NCI-H146 (cell line): Measurements from ENCODE around the gene DCX.

Experiments used
- DNase-seq: peaks from one replicate; lab custom pipeline; 2025; lab: John Stamatoyannopoulos, UW

Gene DCX

GRCh38 chrX:111411983-111412382 is at the start of gene DCX:
Gene DCX, minus strand, starts transcription at chrX:111412192. Its CDS starts 1,794 bp downstream, at chrX:111410398.
- peak; percentile 64 for DNase-seq

DNA sequence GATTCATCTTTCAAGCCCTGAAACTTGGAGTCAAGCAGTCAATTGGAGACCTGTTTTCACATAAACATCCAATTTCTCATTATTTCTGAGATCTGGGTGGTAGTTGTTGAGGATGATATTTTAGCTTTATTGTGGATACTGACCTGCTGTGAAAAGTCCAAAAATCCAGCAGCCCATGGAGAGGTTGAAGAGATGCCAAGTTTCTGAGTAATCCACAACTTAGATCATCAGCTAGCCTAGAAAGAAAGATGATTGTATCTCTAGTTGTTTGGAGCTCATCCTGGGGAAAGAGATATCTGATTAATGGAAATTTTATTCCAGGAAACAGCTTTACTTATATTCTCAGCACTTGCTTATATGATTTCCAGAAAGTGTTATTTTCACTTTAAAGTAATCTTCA is 48.6 kb upstream of the DCX start:
- DNase-seq, result no peak

DNA sequence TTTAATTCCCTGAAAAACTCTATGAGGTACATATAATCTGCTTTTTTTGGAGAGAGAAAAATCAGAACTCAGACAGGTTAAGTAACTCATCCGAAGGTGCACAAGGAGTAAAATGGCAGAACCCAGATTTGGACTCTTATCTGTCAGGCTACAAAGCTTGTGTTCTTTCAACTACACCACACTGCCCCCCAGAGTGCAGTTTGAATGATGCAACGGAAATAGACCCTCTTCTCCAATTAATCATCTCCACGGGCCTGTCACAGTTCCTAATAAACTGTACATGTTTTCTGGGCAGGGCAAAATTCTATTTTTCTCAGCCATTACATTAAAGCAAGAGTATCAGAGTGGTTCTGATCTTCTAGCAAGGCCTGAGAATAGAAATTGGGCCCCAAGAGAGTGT is 35.3 kb upstream of the DCX start:
- peak; percentile 66 for DNase-seq

GRCh38 chrX:111445485-111445884 is 33.5 kb upstream of the DCX start:
- DNase-seq, result peak; percentile 67

DNA sequence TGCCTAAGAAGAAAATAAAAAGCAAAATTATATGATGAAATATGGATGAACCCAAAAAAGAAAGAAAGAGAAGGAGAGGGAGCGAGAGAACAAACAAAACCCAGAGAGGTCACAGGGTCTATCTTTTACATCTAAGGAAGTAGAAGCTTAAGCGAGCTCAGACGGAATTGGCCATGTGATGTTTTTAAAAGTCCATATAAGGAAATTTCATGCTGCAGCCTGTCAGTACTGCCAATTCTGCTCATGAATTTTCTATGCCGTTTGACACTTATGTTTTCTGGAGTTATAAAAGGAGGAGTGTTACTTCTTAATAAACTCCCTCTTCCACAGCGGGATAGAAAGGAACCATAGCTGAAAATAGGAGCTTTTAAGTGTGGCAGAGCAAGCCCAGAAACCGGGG is 32.9 kb upstream of the DCX start:
- no peak for DNase-seq

DNA sequence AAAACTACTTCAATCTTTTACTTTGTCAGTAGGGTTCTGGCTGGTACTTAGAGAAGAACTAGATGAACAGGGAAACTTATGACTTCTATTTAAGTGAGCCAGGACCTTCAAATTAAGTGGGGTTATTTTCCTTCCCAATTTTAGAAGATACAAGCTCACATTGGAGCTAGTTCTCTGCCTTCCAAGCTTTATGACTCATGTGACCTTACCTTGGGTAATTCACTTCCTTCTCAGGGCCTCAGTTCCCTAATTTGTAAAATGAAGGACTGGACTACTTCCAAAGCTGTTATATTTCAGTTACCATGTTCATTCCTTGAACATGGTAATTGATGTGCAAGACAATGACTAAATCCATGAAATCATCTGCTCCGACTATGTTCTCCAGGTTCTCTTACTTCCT is 32.0 kb upstream of the DCX start:
- DNase-seq, result no peak

- no peak for DNase-seq
These were observed 30.8 kb upstream of the DCX start for GRCh38 chrX:111442791-111443190.

DNA sequence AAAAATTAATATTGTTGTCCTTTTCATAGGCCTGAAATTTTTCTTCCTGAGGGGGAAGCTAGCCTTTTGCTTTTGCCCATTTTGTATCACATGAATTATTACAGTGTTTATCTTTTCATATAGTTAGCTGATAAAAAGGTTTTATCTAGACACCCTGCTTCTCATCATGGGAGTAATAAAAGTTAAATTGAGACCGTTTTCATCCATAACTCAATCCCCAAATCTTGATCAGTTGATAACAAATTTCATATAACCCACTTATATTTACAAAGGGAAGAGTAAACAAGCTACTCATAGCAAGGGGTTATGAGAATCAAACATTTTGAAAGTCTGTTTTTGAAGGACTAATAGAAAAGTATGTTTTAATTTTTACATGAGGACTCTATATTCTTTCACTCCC is 23.5 kb upstream of the DCX start:
- no peak for DNase-seq

- DNase-seq, result peak; percentile 64
These were observed 19.0 kb upstream of the DCX start for GRCh38 chrX:111431001-111431400.

DNA sequence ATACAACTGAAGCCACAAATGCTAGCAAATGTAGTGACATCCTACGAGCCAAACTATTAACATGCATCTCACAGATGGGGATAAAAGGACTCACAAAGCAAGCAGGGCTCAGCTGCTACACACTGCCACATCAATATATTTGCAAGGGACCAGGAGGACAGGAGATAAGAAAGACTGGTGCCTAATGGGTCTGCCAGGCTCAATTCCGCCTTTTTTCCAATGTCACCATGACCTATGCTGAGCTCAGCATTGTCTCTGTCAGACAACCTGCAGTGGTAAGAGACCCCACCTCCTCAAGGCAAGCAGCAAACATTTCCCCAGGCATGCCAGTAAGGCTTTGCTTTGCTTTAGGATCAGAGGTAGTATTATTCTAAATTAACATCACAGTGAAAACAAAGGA is 435 bp downstream of the DCX start:
- DNase-seq, result peak; percentile 86

DNA sequence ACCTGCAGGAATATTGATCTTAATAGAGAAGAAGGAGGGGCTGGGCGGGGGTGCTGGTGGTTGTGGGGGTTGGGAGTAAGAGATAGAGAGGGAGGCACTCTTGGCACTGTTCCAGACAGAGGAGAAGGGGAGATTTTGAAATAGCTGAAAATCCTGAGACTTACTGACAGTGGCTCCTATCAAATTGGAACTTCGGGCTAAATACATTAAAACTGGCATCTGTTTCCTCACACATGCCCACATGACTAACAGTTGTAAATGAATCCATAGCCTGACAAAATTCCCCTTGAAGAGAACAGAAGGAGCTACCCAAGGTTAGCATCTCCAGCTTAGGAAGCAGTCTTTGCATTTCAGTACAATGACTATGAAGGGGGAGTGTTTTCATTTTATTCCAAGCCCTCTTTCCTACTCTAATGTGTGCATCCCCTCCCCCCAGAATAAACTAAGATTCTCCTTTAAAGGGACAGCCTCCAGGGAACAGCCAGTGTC is 1.4 kb downstream of the DCX start:
- DNase-seq, result peak; percentile 63

GRCh38 chrX:111409326-111409725 is 2.7 kb downstream of the DCX start:
- no peak for DNase-seq

DNA sequence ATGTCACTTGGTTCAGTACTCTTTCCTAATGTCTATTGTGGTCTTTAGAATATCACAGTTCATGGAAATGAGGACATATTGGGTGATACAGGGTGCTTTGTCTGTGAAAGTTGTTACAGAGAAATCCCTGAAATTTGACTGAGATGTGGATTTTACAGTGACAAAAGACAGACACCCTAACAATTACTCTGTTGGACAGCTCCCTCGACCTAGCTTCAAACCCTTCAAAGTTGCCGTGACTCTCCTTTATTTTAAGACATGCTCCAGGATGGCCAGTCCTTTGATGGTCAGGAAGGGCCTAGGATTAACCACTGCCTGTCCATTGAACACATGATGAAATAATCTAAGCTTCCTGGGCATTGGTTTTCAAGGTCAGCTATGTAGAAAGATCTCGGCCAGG is 4.0 kb downstream of the DCX start:
- no peak for DNase-seq

- DNase-seq, result peak; percentile 27
These were observed 9.6 kb downstream of the DCX start for GRCh38 chrX:111402344-111402743.

DNA sequence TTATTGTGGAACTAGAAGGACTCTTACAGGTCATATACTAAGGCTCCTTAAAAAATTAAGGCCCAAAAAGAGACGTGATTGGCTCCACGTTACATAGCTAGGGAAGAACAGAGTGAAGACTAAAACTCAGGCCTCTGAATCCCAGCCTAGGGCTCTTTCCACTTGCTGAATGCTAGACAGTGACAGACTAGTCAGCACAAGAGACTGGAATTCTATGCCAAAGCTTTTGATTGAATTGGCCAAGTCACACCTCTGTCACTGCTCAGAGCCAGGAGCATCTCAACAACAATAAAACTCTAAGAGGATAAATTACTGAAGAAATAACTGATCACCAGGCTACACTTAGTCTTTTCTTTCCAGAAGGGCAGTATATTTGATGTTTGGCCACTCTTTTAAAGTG is 16.8 kb downstream of the DCX start:
- DNase-seq, result no peak

GRCh38 chrX:111394569-111394968 is 17.4 kb downstream of the DCX start:
- DNase-seq, result no peak

DNA sequence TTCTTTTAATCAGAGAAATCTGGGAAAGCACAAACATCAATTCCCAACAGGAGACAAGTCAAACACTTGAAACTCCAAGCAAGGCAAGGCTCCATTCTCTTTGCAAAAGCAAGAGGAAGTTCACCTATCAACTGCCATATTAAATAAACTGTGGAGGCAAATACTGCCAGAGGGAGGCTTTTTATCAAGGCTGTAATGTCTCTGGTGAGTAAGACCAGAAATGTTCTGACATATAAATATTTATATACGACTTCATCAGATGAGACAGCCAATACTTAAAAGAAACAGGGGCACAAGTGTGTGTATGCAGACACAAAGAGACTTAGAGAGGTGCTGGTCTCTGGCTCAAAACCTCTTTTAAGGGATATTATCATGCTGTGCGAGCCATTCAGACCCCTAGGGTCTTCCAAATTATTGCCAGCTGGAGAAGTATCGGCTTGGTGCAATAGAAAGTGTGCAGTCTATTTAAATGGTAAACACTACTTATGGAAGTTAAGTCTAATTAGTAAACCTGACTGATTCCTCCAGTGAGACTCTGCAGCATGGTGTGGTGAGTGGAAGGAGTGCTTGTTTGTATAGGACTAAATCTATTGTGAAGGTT is 24.4 kb downstream of the DCX start:
- peak; percentile 80 for DNase-seq

DNA sequence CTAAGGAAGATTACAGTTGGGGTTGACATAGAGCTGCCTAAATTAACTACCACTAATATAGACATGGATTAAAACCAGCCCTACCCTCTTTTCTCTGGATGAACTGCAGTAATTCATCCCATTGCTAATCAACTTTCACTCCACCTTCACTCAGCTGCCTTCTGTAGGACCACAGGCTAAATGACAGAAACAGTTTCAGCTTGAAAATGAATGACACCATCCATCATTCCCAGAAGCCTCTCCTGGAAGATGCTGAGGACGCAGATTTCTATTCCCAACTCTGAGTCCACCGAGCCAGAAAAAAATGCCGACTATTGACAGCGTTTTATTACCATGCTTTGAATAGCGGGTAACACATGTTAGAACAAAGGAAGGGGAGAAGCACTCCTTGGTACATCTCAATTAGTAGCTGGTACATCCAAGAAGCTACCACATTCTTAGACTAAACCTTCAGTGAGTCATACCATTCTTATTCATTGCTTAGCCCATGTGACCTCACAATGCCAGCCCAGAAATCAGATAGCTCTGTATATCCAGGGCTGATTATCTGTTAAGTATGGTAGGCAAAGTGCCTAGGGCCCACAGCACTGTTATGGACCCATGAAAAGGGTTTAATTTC is 25.3 kb downstream of the DCX start:
- no peak for DNase-seq

DNA sequence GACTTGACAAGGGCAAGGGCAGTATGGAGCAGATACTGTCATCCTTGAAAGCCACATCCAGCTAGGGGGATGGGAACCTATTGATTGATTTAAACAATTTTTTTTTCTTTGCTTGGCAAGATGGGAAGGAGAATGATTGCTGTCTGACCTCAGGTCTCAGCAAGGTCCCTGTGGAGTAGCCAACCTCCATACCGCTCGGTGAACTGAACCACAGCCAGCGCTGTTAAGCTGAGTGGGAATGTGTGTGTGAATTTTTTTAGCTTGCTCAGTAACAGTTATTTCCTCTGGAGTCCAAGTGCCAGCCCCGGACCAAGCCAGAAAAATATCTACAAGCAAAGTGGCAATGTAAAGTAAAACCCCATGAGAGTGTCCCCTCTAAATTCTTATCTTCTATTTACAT is 25.9 kb downstream of the DCX start:
- DNase-seq, result no peak

GRCh38 chrX:111382277-111382676 is 29.7 kb downstream of the DCX start:
- DNase-seq, result no peak

- peak; percentile 84 for DNase-seq
These were observed 35.0 kb downstream of the DCX start for GRCh38 chrX:111376897-111377578.

DNA sequence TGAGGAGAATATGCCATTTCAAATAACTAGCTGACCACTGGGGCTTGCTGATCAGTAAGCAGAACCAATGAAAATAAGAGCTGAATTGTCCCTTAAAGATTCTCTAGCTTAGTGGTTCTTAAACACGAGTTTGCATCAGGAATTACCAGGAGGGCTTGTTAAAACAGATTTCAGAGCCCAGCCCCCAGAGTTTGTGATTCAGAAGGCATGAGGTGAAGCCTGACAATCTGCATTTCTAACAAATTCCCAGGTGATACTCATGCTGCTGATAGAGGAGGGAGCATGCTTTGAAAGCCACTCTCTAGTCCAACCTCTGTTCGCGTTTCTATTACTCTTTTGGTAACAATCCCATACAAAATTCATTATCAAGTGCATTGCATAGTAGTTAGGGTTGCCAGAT is 35.5 kb downstream of the DCX start:
- no peak for DNase-seq

DNA sequence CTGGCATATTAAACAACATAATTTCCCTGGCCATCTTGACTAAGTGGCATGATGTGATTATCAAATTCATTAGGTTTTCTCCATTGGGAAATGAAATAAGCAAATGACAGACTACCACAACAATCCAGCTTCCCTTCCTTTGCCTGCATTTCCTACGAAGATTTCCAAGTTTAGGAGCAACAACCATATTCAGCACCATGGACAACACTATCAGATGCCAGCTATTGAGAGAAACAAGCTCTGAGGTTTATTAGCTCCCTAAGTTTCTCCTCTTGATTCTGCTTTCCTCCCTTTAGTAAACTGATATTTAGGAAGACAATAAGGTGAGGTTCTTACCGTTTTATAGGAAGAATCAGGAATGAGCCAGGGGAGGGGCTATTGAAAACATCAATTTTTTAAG is 36.2 kb downstream of the DCX start:
- no peak for DNase-seq
